CD4-positive, alpha-beta T cell (primary cell): ENCODE data around the gene TLL1. TPM values are rescaled to one million over a fixed set of nuclear protein-coding genes. Genes with fewer than 3 reads are reported as not detected.

ENCODE experiments used
- ATAC-seq: fragments of 200-7000 bp; cut with Tn5 transposase; one replicate; pipeline ENCODE4 v1.10.0; 2022; ENCODE audit warnings: mild to moderate bottlenecking; ENCODE audit not compliant: poor library complexity
- CTCF ChIA-PET: fragments of 350-600 bp; sonication (Branson Sonifier 250); formaldehyde crosslinking; loops from one replicate; lab custom pipeline; 2021; ENCODE audit warnings: antibody characterized with exemption, inconsistent platforms; lab: Charles Lee
- POLR2A ChIA-PET: fragments of 350-600 bp; sonication (Branson Sonifier 250); formaldehyde crosslinking; loops from one replicate; lab custom pipeline; 2021; ENCODE audit warnings: antibody characterized with exemption, inconsistent platforms; lab: Charles Lee
- DNase-seq, 14 experiments: peaks; one replicate each; pipeline ENCODE4 v3.0.0-alpha.2; 2013 to 2020; ENCODE audit warnings: mixed read lengths in 2 of 14
- H3K27ac ChIP-seq, 2 donors: one replicate each; pipeline versions ENCODE4 v1.5.1 to v1.7.0; 2013; ENCODE audit warnings: low read length in 2 of 2, low read depth in 1 of 2, mild to moderate bottlenecking in 1 of 2
- H3K27me3 ChIP-seq, 2 experiments: 1 replicate in 1 of 2; 2 replicates in 1 of 2; pipeline versions ENCODE4 v1.6.1 to v1.7.0; 2013; ENCODE audit warnings: low read length in 2 of 2, control low read depth in 1 of 2, mild to moderate bottlenecking in 1 of 2, moderate library complexity in 1 of 2; ENCODE audit not compliant: insufficient read depth in 2 of 2, control insufficient read depth in 1 of 2
- H3K36me3 ChIP-seq: one replicate; pipeline ENCODE4 v1.6.1; 2013; ENCODE audit warnings: low read length, control low read depth; ENCODE audit not compliant: insufficient read depth
- H3K4me1 ChIP-seq: one replicate; pipeline ENCODE4 v1.6.1; 2013; ENCODE audit warnings: low read length, control low read depth; ENCODE audit not compliant: insufficient read depth
- H3K4me3 ChIP-seq: one replicate; pipeline ENCODE4 v1.5.1; 2013; ENCODE audit warnings: mild to moderate bottlenecking, low read length, moderate library complexity
- H3K9me3 ChIP-seq, 2 experiments: 1 replicate in 1 of 2; 2 replicates in 1 of 2; pipeline versions ENCODE4 v1.6.1 to v1.7.0; 2013; ENCODE audit warnings: low read length in 2 of 2, mild to moderate bottlenecking in 2 of 2, control low read depth in 1 of 2, moderate library complexity in 1 of 2; ENCODE audit not compliant: control insufficient read depth in 1 of 2, insufficient read depth in 1 of 2
- H3K27ac Mint-ChIP-seq: one replicate; pipeline ENCODE4 v1.8.0; 2020; ENCODE audit warnings: mixed read lengths
- H3K27me3 Mint-ChIP-seq: one replicate; pipeline ENCODE4 v1.8.0; 2021; ENCODE audit warnings: mixed read lengths
- H3K36me3 Mint-ChIP-seq: one replicate; pipeline ENCODE4 v1.8.0; 2021; ENCODE audit warnings: low read depth, mixed read lengths
- H3K4me1 Mint-ChIP-seq: one replicate; pipeline ENCODE4 v1.8.0; 2021; ENCODE audit warnings: low read depth, mixed read lengths
- H3K4me3 Mint-ChIP-seq: one replicate; pipeline ENCODE4 v1.8.0; 2020; ENCODE audit warnings: mild to moderate bottlenecking, mixed read lengths
- H3K9me3 Mint-ChIP-seq: one replicate; pipeline ENCODE4 v1.8.0; 2020; ENCODE audit warnings: mixed read lengths
- intact Hi-C, 2 experiments: fragments of 100-400 bp; cut with DNase I in 1 of 2; cut with micrococcal nuclease in 1 of 2; formaldehyde crosslinking; loops; one replicate each; pipeline versions ENCODE4 v1.15.1 to v1.9.0; 2023 to 2025; cut with DNase I, micrococcal nuclease
- total RNA-seq, 174 experiments: library from RNA in 2 of 174; stranded (reverse) in 2 of 174; gene quantifications; one replicate each; pipeline ENCODE4 v1.2.3 and lab custom pipeline; 2021 to 2026
- TF ChIP-seq, protein P1 (sequence below): fragments of 200-600 bp; IDR thresholded peaks from one replicate; pipeline ENCODE4 v1.8.0; 2022; ENCODE audit warnings: antibody characterized with exemption, mild to moderate bottlenecking

TLL1 gene
- total RNA-seq, 2 experiments from 2014 or later: not detected

DNA sequence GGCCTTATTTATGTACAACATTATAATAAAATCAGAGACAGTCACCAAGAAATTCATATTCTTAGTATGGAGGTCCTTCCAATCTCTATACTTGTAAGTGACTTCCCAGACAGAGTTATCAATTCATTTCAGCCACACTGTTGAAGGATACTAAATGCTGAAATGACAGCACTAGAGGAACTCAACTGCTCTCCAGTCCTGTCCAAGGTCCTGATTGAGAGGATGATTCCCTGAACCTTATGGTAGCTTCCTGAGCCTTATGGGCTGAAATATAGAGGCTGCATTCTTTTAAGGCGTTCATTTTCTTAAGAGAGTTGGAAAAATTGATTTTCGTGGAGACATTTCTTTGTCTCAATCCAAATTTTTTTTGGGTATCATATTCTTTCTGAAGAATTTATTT, 205.9 kb downstream of the TLL1 start:
- no peak overlapping the region for H3K4me3 Mint-ChIP-seq
- Histone ChIP-seq H3K27ac (no peak overlapping the region), H3K4me1 (no peaks in the 10 kb centered on the region), H3K36me3 (no peaks in the 10 kb centered on the region), H3K4me3 (no peak overlapping the region), H3K9me3 (no peaks in the 10 kb centered on the region), H3K27me3 (no peaks in the 10 kb centered on the region)
- H3K36me3 Mint-ChIP-seq: no peaks in the 10 kb centered on the region
- TF ChIP-seq, protein P1, sequence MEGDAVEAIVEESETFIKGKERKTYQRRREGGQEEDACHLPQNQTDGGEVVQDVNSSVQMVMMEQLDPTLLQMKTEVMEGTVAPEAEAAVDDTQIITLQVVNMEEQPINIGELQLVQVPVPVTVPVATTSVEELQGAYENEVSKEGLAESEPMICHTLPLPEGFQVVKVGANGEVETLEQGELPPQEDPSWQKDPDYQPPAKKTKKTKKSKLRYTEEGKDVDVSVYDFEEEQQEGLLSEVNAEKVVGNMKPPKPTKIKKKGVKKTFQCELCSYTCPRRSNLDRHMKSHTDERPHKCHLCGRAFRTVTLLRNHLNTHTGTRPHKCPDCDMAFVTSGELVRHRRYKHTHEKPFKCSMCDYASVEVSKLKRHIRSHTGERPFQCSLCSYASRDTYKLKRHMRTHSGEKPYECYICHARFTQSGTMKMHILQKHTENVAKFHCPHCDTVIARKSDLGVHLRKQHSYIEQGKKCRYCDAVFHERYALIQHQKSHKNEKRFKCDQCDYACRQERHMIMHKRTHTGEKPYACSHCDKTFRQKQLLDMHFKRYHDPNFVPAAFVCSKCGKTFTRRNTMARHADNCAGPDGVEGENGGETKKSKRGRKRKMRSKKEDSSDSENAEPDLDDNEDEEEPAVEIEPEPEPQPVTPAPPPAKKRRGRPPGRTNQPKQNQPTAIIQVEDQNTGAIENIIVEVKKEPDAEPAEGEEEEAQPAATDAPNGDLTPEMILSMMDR: no peak
- intact Hi-C loops: no loop called here
- no peaks in the 10 kb centered on the region for H3K27me3 Mint-ChIP-seq
- H3K27ac Mint-ChIP-seq: no peak overlapping the region
- ChIA-PET POLR2A (no interaction called here), CTCF (no interaction called here)
- DNase-seq (no peak), ATAC-seq (no peak)
- no peaks in the 10 kb centered on the region for H3K4me1 Mint-ChIP-seq
- peaks cover 10% of the 10 kb centered on the region for H3K9me3 Mint-ChIP-seq

DNA sequence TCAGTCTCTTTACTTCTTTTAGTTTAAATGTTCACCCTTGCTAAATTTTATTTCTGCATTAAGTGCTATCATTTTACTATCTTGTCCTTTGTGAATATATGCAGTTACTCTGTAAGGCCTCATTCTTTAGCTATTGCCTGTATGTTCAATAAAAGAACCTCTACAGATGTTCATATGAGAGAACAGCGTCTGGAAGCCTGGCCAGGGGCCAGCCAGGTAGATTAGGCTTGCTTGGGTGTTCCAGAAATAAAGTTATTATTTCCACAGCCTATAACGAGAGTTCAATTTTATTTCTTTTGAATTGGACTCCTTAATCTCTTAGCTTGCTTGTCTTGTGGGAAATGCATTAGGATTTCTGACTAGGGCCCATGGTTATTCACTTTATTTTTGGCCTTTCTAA, 214.5 kb downstream of the TLL1 start:
- Mint-ChIP-seq H3K4me1 (no peaks in the 10 kb centered on the region), H3K4me3 (no peak overlapping the region), H3K27me3 (no peaks in the 10 kb centered on the region), H3K9me3 (no peaks in the 10 kb centered on the region), H3K36me3 (no peaks in the 10 kb centered on the region), H3K27ac (no peak overlapping the region)
- H3K27me3 ChIP-seq: no peaks in the 10 kb centered on the region
- no peaks in the 10 kb centered on the region for H3K9me3 ChIP-seq
- H3K27ac ChIP-seq: no peak overlapping the region
- H3K4me3 ChIP-seq: no peak overlapping the region
- ChIA-PET POLR2A (no interaction called here), CTCF (no interaction called here)
- TF ChIP-seq, protein P1: no peak
- DNase-seq: no peak
- H3K4me1 ChIP-seq: no peaks in the 10 kb centered on the region
- no peaks in the 10 kb centered on the region for H3K36me3 ChIP-seq
- ATAC-seq: no peak
- intact Hi-C loops: loop anchor here in 1 of 2 experiments (5.0 kb wide), 1 partner anchor 595 kb away; no protein-coding TSS in a partner anchor

DNA sequence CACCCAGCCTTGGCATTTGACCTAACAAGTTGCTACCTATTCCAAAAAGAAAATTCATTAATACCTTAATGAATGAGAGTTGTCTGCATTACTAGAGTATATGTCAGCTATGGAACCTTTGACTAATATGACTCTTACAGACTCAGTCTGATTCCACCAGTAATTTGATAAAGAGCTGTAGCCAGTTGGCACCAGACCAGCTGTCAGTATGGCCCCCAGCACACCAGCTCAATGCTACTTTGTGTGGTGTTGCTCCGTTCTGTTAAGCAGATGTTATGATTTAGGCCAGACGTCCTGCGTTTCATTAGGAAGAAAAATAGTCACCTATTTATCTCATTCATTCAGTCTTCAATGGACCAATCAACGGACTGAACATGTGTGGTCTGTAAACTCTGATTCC, 215.5 kb downstream of the TLL1 start:
- CTCF ChIA-PET: no interaction called here
- no peaks in the 10 kb centered on the region for H3K4me1 Mint-ChIP-seq
- intact Hi-C loops: loop anchor here in 1 of 2 experiments (5.0 kb wide), 1 partner anchor 596 kb away; no protein-coding TSS in a partner anchor
- Histone ChIP-seq H3K9me3 (no peaks in the 10 kb centered on the region), H3K27me3 (no peaks in the 10 kb centered on the region), H3K4me3 (no peak overlapping the region), H3K4me1 (no peaks in the 10 kb centered on the region), H3K27ac (no peak overlapping the region), H3K36me3 (no peaks in the 10 kb centered on the region)
- POLR2A ChIA-PET: no interaction called here
- H3K27ac Mint-ChIP-seq: no peak overlapping the region
- H3K27me3 Mint-ChIP-seq: no peaks in the 10 kb centered on the region
- no peaks in the 10 kb centered on the region for H3K9me3 Mint-ChIP-seq
- DNase-seq: no peak
- H3K36me3 Mint-ChIP-seq: no peaks in the 10 kb centered on the region
- H3K4me3 Mint-ChIP-seq: no peak overlapping the region
- TF ChIP-seq, protein P1: no peak
- ATAC-seq: no peak
